GM12875 (cell line): ENCODE measurements around the gene TRMU.

ENCODE experiments used
- H3K4me3 ChIP-seq: one replicate; pipeline ENCODE4 v1.5.1; 2011; ENCODE audit warnings: low read depth, low read length, control low read depth
- TF ChIP-seq, protein P1 (sequence below): IDR thresholded peaks from 2 replicates; pipeline ENCODE4 v1.5.1; 2011; ENCODE audit warnings: low read depth, mild to moderate bottlenecking, control low read depth, inconsistent platforms, low read length, moderate library complexity, borderline replicate concordance; ENCODE audit not compliant: insufficient read depth

TRMU gene

DNA sequence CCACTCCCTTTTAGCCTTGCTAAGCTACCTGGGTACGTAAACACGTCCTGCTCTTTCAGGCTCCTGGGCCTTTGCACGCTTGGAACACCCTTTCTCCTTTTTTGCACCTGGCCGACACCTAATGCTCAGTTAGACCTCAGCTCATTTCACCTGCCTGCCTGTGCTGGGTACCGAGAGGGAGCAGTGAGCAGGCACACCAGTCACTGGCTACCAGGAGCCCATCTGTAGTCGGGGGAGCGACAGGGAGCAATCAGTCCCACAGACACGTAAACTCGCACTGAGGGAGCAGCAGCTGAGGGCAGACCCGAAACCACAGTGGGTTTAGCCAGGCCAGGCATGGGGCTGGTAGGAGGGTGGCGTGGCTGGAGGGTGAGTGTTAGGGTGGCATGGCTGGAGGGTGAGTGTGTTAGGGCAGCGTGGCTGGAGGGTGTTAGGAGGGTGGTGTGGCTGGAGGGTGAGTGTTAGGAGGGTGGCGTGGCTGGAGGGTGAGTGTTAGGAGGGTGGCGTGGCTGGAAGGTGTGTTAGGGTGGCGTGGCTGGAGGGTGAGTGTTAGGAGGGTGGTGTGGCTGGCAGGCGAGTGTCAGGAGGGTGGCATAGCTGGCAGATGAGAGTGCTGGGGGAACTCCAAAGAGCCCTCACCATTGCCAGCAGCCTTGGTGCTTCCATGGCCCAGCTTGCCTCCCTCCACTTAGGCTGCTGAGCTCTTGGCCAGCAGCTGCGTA is 45.2 kb upstream of the TRMU start:
- TF ChIP-seq, protein P1, sequence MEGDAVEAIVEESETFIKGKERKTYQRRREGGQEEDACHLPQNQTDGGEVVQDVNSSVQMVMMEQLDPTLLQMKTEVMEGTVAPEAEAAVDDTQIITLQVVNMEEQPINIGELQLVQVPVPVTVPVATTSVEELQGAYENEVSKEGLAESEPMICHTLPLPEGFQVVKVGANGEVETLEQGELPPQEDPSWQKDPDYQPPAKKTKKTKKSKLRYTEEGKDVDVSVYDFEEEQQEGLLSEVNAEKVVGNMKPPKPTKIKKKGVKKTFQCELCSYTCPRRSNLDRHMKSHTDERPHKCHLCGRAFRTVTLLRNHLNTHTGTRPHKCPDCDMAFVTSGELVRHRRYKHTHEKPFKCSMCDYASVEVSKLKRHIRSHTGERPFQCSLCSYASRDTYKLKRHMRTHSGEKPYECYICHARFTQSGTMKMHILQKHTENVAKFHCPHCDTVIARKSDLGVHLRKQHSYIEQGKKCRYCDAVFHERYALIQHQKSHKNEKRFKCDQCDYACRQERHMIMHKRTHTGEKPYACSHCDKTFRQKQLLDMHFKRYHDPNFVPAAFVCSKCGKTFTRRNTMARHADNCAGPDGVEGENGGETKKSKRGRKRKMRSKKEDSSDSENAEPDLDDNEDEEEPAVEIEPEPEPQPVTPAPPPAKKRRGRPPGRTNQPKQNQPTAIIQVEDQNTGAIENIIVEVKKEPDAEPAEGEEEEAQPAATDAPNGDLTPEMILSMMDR, result no peak
- H3K4me3 ChIP-seq, result no peak overlapping the region

DNA sequence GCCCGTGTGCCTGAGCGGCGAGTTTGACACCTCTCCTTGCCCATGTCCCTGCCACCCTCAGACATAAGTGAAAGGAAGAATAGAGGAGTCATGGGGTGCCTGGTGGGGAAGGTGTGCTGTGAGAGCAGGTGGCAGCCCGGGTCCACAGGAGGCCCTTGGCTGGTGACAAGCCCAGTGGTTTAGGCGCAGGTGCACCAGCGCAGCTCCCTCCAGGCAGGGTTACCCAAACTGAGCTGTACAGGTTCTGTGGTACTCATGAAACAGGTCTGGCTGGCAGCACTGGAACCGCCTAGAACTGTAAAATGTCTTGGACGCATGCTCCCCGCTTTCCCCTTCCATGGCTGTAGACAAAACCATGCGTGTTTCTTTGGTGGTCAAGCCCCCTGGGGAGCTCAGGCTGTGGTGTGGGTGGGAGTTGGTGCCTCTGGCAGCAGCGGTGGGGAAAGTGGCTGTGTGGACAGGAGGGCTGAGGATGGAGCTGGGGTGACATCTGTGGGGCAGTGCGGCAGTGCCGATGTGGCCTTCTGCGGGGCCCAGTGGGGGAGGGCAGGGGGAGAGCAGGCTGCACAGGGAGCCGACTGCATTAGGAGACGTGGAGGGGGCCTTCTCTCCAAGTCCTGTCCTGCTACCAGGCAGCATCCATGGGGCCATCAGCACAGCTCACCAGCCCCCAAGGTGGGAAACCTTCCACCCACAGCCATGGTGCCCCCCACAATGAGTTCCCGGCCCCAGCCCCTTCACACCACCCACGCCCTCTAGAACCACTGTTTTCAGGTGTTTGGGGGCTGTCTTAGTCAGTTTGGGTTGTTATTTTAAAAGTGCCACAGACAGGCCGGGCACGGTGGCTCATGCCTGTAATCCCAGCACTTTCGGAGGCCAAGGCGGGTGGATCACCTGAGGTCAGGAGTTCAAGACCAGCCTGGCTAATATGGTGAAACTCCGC is 44.4 kb upstream of the TRMU start:
- TF ChIP-seq, protein P1, result no peak
- H3K4me3 ChIP-seq, result no peak overlapping the region

DNA sequence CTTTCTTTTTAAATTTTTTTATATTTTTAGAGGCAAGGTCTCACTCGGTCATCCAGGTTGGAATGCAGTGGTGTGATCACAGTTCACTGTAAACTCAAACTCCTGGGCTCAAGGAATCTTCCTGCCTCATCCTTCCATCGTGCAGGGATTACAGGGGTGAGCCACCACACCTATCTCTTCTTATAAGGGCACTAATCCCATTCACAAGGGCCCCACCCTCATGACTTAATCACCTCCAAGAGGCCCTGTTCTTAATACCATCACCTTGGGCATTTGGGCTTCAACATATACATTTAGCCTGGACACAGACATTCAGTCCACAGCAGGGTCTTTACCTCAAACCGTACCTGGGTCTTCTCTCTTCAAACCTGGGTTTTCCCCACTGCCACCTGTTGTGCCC is 43.3 kb upstream of the TRMU start:
- no peak overlapping the region for H3K4me3 ChIP-seq
- TF ChIP-seq, protein P1, result no peak

DNA sequence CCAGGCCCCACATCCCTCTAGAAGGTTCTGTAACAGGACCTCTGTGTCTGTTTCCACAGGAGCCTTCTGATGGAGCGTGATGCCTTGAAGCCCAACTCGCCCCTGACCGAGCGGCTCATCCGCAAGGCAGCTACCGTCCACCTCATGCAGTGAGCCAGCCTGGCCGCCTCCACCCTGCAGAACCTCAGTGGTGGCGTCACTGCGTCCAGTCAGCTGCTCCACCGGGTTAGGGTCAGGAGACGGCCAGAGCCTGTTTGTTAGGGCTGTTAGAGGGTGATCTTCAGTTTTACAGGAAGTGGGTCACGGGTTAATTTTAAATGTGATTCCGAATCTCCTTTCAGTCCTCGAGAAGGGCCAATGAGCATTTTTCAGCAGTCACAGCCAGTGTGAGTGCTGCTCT is 42.8 kb upstream of the TRMU start:
- TF ChIP-seq, protein P1, result no peak
- no peak overlapping the region for H3K4me3 ChIP-seq

DNA sequence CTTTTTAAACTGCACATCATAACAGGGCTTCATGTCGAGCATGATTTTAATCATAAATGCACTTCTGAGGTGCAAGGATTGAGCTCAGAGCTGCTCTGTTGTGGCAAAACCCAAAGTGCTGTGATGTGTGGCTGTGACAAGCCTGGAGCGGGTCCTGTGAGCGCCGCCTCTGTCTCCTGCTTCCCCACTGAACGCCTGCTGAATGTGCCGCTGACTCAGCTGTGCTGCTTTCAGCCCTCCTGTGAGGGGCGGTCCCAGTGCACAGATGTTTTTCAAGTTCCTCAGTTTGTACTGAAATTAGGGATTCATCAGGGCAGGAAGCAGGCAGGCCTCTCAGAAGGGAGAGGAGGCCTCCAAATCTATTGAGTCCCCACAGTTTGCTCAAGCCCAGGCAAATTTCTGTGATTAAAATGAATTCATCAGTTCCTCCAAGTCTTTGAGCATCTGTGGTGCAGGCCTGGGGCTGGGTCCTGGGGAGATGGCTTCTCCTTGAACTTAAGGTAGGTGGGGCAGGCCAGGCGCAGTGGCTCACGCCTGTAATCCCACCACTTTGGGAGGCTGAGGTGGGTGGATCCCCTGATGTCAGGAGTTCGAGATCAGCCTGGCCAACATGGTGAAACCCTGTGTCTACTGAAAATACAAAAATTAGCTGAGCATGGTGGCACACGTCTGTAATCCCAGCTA is 41.8 kb upstream of the TRMU start:
- H3K4me3 ChIP-seq, result no peak overlapping the region
- TF ChIP-seq, protein P1, result no peak

DNA sequence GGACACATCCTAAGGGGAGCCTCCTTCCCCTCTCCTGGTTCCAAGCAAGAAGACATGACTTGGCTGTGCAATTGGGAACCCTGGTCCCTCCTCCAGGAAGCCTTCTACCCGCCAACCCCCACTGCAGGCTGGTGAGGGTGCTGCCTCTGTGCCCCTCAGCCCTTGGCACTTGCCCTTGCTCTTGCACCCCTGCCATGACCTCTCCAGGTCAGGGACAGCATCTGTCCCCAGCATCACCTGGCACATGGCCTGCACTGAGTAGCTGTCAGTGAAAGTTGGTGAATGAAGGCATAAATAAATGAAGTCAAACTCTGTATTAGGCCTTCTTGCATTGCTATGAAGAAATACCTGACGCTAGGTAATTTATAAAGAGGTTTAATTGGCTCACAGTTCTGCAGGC is 40.7 kb upstream of the TRMU start:
- TF ChIP-seq, protein P1, result no peak
- no peak overlapping the region for H3K4me3 ChIP-seq
